NCI-H748 treated with DMSO at 0.1 percent for 48 hours (cell line): ENCODE results near the gene ASTN1.

ENCODE experiments used
- DNase-seq: peaks from one replicate; lab custom pipeline; 2025; lab: John Stamatoyannopoulos, UW

The ASTN1 gene

GRCh38 chr1:177163844-177164379 lies 600 bp downstream of the ASTN1 start:
- DNase-seq, result no peak

- DNase-seq, result no peak
Observed at GRCh38 chr1:177162243-177162642, 2.3 kb downstream of the ASTN1 start.

GRCh38 chr1:177146499-177146898 lies 18.0 kb downstream of the ASTN1 start:
- DNase-seq, result no peak

GRCh38 chr1:177145106-177146070 lies 19.1 kb downstream of the ASTN1 start:
- no peak for DNase-seq

GRCh38 chr1:177142791-177143271 lies 21.7 kb downstream of the ASTN1 start:
- DNase-seq, result no peak

GRCh38 chr1:177142010-177142409 lies 22.5 kb downstream of the ASTN1 start:
- no peak for DNase-seq

GRCh38 chr1:177138347-177138746 lies 26.2 kb downstream of the ASTN1 start:
- DNase-seq, result no peak

GRCh38 chr1:177137814-177138213 lies 26.7 kb downstream of the ASTN1 start:
- DNase-seq, result no peak

GRCh38 chr1:177135250-177135649 lies 29.3 kb downstream of the ASTN1 start:
- DNase-seq, result no peak

GRCh38 chr1:177133977-177134538 lies 30.5 kb downstream of the ASTN1 start:
- DNase-seq, result no peak

- DNase-seq, result no peak
Observed at GRCh38 chr1:177132141-177132540, 32.4 kb downstream of the ASTN1 start.

- no peak for DNase-seq
Observed at GRCh38 chr1:177131723-177132122, 32.8 kb downstream of the ASTN1 start.

GRCh38 chr1:177130451-177130945 lies 34.0 kb downstream of the ASTN1 start:
- no peak for DNase-seq

- no peak for DNase-seq
Observed at GRCh38 chr1:177128665-177129281, 35.7 kb downstream of the ASTN1 start.

GRCh38 chr1:177126267-177126666 lies 38.2 kb downstream of the ASTN1 start:
- DNase-seq, result no peak

GRCh38 chr1:177124577-177125278 lies 39.8 kb downstream of the ASTN1 start:
- DNase-seq, result no peak

GRCh38 chr1:177122461-177123251 lies 41.9 kb downstream of the ASTN1 start:
- no peak for DNase-seq

GRCh38 chr1:177119311-177119710 lies 45.2 kb downstream of the ASTN1 start:
- DNase-seq, result no peak

- DNase-seq, result no peak
Observed at GRCh38 chr1:177118901-177119300, 45.6 kb downstream of the ASTN1 start.

- DNase-seq, result no peak
Observed at GRCh38 chr1:177116941-177117340, 47.6 kb downstream of the ASTN1 start.
